ENCODE measurements around the gene PQBP1. TPM values are rescaled to one million over a fixed set of nuclear protein-coding genes. Genes with fewer than 3 reads are reported as not detected.
A peak's percentile ranks its signal among the peaks of the same experiment; 100 is the strongest.
"Not testable (repeated sequence)": the region's sequence is repeated elsewhere in the genome, so short reads cannot be mapped to it uniquely, and the experiment has no call there.

The PQBP1 gene
- total RNA-seq = 10 to 100 TPM; 46.6 to 69.0 TPM
- 57.8 TPM for polyA plus RNA-seq (2013, experiment 1 of 2)
- polyA plus RNA-seq (2013, experiment 2 of 2) = 51.3 TPM
- long read RNA-seq, experiment 1, partial matches to known transcripts = 10 of 16 reads
- long read RNA-seq, experiment 1, other reads (novel, unspliced or antisense) = 2 of 16 reads
- long read RNA-seq, experiment 2, transcript PQBP1-216 (7 exons, 938 nt) = minor isoform, 5 of 21 reads
- long read RNA-seq, experiment 2, transcript PQBP1-207 (7 exons, 1,020 nt) = major isoform, 7 of 21 reads
- long read RNA-seq, experiment 2, partial matches to known transcripts = 3 of 21 reads
- long read RNA-seq, experiment 2, other reads (novel, unspliced or antisense) = 4 of 21 reads
- long read RNA-seq, experiment 3, transcript PQBP1-207 (7 exons, 1,020 nt) = major isoform, 46 of 107 reads
- long read RNA-seq, experiment 3, transcript PQBP1-216 (7 exons, 938 nt) = minor isoform, 21 of 107 reads
- long read RNA-seq, experiment 3, partial matches to known transcripts = 4 of 107 reads
- long read RNA-seq, experiment 3, other reads (novel, unspliced or antisense) = 27 of 107 reads
- long read RNA-seq, experiment 4, transcript PQBP1-203 (7 exons, 1,056 nt) = minor isoform, 9 of 148 reads
- long read RNA-seq, experiment 4, transcript PQBP1-216 (7 exons, 938 nt) = major isoform, 69 of 148 reads
- long read RNA-seq, experiment 4, transcript PQBP1-207 (7 exons, 1,020 nt) = minor isoform, 47 of 148 reads
- long read RNA-seq, experiment 4, partial matches to known transcripts = 5 of 148 reads
- long read RNA-seq, experiment 4, other reads (novel, unspliced or antisense) = 15 of 148 reads

- DNase-seq = peak; percentile 94
- peak within 1 kb of the TSS; percentile 95 for H3K27ac Mint-ChIP-seq
- H3K9ac ChIP-seq (ENCODE audit: extremely low read depth, low read length, poor library complexity, severe bottlenecking) = peak within 1 kb of the TSS; percentile 77
- peaks cover 32% of the 10 kb centered on the region for H3K36me3 Mint-ChIP-seq (ENCODE audit: low read depth)
- H3K36me3 ChIP-seq (ENCODE audit: control insufficient read depth, insufficient read depth, low read length) = peaks cover 17% of the 10 kb centered on the region
- no peaks in the 10 kb centered on the region for H3K4me1 ChIP-seq (ENCODE audit: control insufficient read depth, insufficient read depth, low read length)
- H3K4me3 Mint-ChIP-seq = peak within 1 kb of the TSS; percentile 87
- WGBS, 2 experiments (ENCODE audit: insufficient coverage in 1 of 2, insufficient read length in 1 of 2) = 0% methylated on average over 3 to 45 of the region's 49 CpGs
- H3K9me3 ChIP-seq (ENCODE audit: control insufficient read depth, low read length) = no peaks in the 10 kb centered on the region
- no peaks in the 10 kb centered on the region for H3K27me3 Mint-ChIP-seq (ENCODE audit: insufficient read depth)
- H3K4me3 ChIP-seq (ENCODE audit: low read length) = peak within 1 kb of the TSS; percentile 92
- no peaks in the 10 kb centered on the region for H3K4me1 Mint-ChIP-seq
- H3K9me3 Mint-ChIP-seq = peaks cover 63% of the 10 kb centered on the region
- H3K27ac ChIP-seq (ENCODE audit: low read depth, low read length) = peak within 1 kb of the TSS; percentile 93
- H3K27me3 ChIP-seq (ENCODE audit: control insufficient read depth, insufficient read depth, low read length, poor library complexity, severe bottlenecking) = no peaks in the 10 kb centered on the region
- no peak for TF ChIP-seq CTCF (conservative IDR thresholded peaks at IDR 0.05)
Observed at GRCh38 chrX:48897625-48898306, at the start of gene PQBP1, which contains the start of gene TIMM17B. TSS of gene PQBP1 (plus strand) at chrX:48897930. CDS start at chrX:48898510, 580 bp downstream. TSS of gene TIMM17B (minus strand) at chrX:48897768. CDS start at chrX:48897749, 19 bp downstream.

GRCh38 chrX:48848847-48849246 lies 48.9 kb upstream of the PQBP1 start:
- Mint-ChIP-seq H3K4me3 (no peak overlapping the region), H3K4me1 (no peaks in the 10 kb centered on the region), H3K27me3 (ENCODE audit: insufficient read depth) (peaks cover 3% of the 10 kb centered on the region), H3K27ac (no peak overlapping the region), H3K36me3 (ENCODE audit: low read depth) (peaks cover 4% of the 10 kb centered on the region), H3K9me3 (peaks cover 66% of the 10 kb centered on the region)
- Histone ChIP-seq H3K27me3 (ENCODE audit: control insufficient read depth, insufficient read depth, low read length, poor library complexity, severe bottlenecking) (no peaks in the 10 kb centered on the region), H3K9me3 (ENCODE audit: control insufficient read depth, low read length) (peaks cover 4% of the 10 kb centered on the region), H3K27ac (ENCODE audit: low read depth, low read length) (no peak overlapping the region), H3K4me1 (ENCODE audit: control insufficient read depth, insufficient read depth, low read length) (no peaks in the 10 kb centered on the region), H3K9ac (ENCODE audit: extremely low read depth, low read length, poor library complexity, severe bottlenecking) (no peak overlapping the region), H3K4me3 (ENCODE audit: low read length) (no peak overlapping the region), H3K36me3 (ENCODE audit: control insufficient read depth, insufficient read depth, low read length) (no peaks in the 10 kb centered on the region)
- no CpG with 5 or more reads among the region's 1 CpG for WGBS, 2 experiments (ENCODE audit: insufficient coverage in 1 of 2, insufficient read length in 1 of 2)
- no peak for TF ChIP-seq CTCF (conservative IDR thresholded peaks at IDR 0.05)
- DNase-seq = no peak

GRCh38 chrX:48852857-48853256 lies 44.9 kb upstream of the PQBP1 start:
- Histone ChIP-seq H3K27ac (ENCODE audit: low read depth, low read length) (no peak overlapping the region), H3K36me3 (ENCODE audit: control insufficient read depth, insufficient read depth, low read length) (no peaks in the 10 kb centered on the region), H3K4me3 (ENCODE audit: low read length) (no peak overlapping the region), H3K27me3 (ENCODE audit: control insufficient read depth, insufficient read depth, low read length, poor library complexity, severe bottlenecking) (no peaks in the 10 kb centered on the region), H3K9me3 (ENCODE audit: control insufficient read depth, low read length) (peaks cover 4% of the 10 kb centered on the region), H3K9ac (ENCODE audit: extremely low read depth, low read length, poor library complexity, severe bottlenecking) (no peak overlapping the region), H3K4me1 (ENCODE audit: control insufficient read depth, insufficient read depth, low read length) (no peaks in the 10 kb centered on the region)
- H3K4me1 Mint-ChIP-seq = peaks cover 5% of the 10 kb centered on the region
- no peak for TF ChIP-seq CTCF (conservative IDR thresholded peaks at IDR 0.05)
- H3K27me3 Mint-ChIP-seq (ENCODE audit: insufficient read depth) = peaks cover 3% of the 10 kb centered on the region
- H3K27ac Mint-ChIP-seq = no peak overlapping the region
- peaks cover 74% of the 10 kb centered on the region for H3K9me3 Mint-ChIP-seq
- no peak for DNase-seq
- H3K4me3 Mint-ChIP-seq = no peak overlapping the region
- peaks cover 4% of the 10 kb centered on the region for H3K36me3 Mint-ChIP-seq (ENCODE audit: low read depth)
- 90 to 92% methylated on average over 2 to 7 of the region's 7 CpGs for WGBS, 2 experiments (ENCODE audit: insufficient coverage in 1 of 2, insufficient read length in 1 of 2)

- not testable (repeated sequence) for H3K4me1 Mint-ChIP-seq; DNase-seq; H3K4me3 ChIP-seq (ENCODE audit: low read length); H3K27ac Mint-ChIP-seq; H3K4me3 Mint-ChIP-seq; H3K4me1 ChIP-seq (ENCODE audit: control insufficient read depth, insufficient read depth, low read length); H3K9me3 ChIP-seq (ENCODE audit: control insufficient read depth, low read length); H3K27me3 ChIP-seq (ENCODE audit: control insufficient read depth, insufficient read depth, low read length, poor library complexity, severe bottlenecking); H3K36me3 Mint-ChIP-seq (ENCODE audit: low read depth); H3K27ac ChIP-seq (ENCODE audit: low read depth, low read length); H3K36me3 ChIP-seq (ENCODE audit: control insufficient read depth, insufficient read depth, low read length); H3K27me3 Mint-ChIP-seq (ENCODE audit: insufficient read depth); H3K9ac ChIP-seq (ENCODE audit: extremely low read depth, low read length, poor library complexity, severe bottlenecking)
- peaks cover 77% of the 10 kb centered on the region for H3K9me3 Mint-ChIP-seq
Observed at GRCh38 chrX:48853494-48853893, 44.2 kb upstream of the PQBP1 start.
